GM18498 (cell line): Measurements from ENCODE around the gene OR1I1.
"Not testable (repeated sequence)": the region's sequence is repeated elsewhere in the genome, so short reads cannot be mapped to it uniquely, and the experiment has no call there.

Source experiments
- ATAC-seq: cut with Tn5 transposase; IDR thresholded peaks from one replicate; pipeline ENCODE4 v1.9.1; 2021; ENCODE audit warnings: mild to moderate bottlenecking, moderate library complexity; ENCODE audit not compliant: unreplicated experiment

Gene OR1I1, protein sequence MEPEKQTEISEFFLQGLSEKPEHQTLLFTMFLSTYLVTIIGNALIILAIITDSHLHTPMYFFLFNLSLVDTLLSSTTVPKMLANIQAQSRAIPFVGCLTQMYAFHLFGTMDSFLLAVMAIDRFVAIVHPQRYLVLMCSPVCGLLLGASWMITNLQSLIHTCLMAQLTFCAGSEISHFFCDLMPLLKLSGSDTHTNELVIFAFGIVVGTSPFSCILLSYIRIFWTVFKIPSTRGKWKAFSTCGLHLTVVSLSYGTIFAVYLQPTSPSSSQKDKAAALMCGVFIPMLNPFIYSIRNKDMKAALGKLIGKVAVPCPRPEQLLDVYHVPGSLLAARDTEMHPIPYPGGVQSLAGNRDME

GRCh38 chr19:15081911-15082310 is at the start of gene OR1I1:
TSS of gene OR1I1 (plus strand) at chr19:15082211. CDS start at chr19:15087066, 4,855 bp downstream.
- no peak for ATAC-seq

DNA sequence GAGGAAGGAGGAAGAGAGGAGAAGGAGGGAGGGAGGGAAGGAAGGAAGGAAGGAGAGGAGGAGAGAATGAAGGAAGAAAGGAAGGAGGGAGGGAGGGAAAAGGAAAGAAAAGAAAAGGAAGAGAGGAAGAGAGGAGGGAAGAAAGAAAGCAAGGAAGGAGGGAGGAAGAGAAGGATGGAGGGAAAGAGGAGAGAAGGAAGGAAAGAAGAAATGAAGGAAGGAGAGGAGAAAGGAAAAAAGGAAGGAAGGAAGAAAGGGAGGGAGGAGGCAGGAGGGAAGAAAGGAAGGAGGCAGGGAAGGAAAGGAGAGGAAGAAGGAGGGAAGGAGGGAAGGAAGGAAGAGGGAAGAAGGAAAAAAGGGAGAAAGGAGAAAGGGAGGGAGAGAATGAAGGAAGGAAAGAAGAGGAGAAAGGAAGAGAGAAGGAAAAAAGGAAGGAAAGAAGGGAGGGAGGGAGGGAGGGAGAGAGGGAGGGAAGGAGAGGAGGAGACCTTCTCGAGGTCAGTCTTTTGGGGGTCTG is 46.2 kb upstream of the OR1I1 start:
- ATAC-seq, result no peak

DNA sequence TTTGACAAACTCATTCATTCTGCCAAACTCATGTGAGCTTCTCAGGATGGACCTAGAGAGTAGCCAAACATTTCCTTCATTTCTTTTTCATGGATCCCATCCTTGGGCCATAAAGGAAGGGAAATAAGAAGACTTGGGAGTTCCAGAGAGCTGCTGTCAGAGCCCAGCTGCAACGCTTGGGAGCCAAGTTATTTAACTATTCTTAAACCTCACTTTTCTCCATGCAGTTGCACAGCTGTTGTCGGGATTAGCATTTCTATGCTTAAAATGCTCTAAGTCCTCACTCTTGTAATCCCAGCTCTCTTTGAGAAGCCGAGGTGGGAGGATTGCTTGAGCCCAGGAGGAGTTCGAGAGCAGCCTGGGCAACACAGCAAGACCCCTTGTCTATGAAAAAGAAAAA is 44.4 kb upstream of the OR1I1 start:
- ATAC-seq, result no peak

GRCh38 chr19:15038294-15038693 is 43.7 kb upstream of the OR1I1 start:
- no peak for ATAC-seq

GRCh38 chr19:15042003-15042402 is 40.0 kb upstream of the OR1I1 start:
- ATAC-seq, result no peak

GRCh38 chr19:15042826-15043225 is 39.2 kb upstream of the OR1I1 start:
- ATAC-seq, result no peak

DNA sequence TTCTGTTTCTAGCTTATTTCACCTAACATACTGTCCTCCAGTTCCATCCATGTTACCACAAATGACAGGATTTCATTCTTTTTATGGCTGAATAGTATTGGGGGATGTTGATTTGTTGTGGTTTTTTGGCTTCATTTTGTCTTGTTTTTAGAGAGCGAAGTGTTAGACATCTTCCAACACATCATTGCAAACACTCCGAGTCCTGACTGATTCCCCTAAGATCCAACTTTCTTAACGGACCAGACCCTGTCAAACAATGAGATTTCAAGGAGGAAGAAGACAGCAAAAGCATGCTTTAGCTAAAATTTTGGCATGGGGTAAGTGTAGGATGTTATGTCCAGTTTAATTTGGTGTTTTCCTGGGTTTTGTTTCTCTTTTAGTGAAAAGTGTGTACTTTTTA is 36.5 kb upstream of the OR1I1 start:
- no peak for ATAC-seq

GRCh38 chr19:15047680-15048079 is 34.3 kb upstream of the OR1I1 start:
- no peak for ATAC-seq

- ATAC-seq, result no peak
These were observed 33.9 kb upstream of the OR1I1 start for GRCh38 chr19:15048128-15048527.

- no peak for ATAC-seq
These were observed 33.0 kb upstream of the OR1I1 start, which contains the start of gene CASP14 for GRCh38 chr19:15048885-15049541. TSS of gene CASP14 (plus strand) at chr19:15049480. CDS start at chr19:15052252, 2,772 bp downstream.

- no peak for ATAC-seq
These were observed 31.4 kb upstream of the OR1I1 start for GRCh38 chr19:15050639-15051038.

GRCh38 chr19:15062036-15062435 is 20.0 kb upstream of the OR1I1 start:
- no peak for ATAC-seq

DNA sequence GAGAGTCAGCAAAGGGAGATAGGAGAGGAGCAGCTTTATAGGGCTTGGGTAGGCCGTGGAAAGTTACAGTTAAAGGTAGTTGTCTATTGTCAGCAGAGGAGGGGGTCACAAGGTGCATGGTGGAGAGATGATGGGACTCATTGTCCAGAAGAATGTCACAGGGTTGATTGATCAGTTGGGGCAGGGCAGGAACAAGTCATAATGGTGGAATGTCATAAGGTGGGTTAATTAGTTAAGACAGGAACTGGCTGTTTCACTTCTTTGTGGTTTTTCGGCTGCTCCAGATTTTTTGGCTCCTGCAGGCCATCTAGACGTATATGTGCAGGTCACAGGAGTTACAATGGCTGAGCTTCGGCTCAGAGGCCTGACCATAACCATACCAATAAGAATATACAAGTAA is 11.6 kb upstream of the OR1I1 start:
- ATAC-seq, result not testable (repeated sequence)

- ATAC-seq, result no peak
These were observed 8.9 kb upstream of the OR1I1 start for GRCh38 chr19:15072930-15073647.

GRCh38 chr19:15074371-15074770 is 7.6 kb upstream of the OR1I1 start:
- ATAC-seq, result no peak

DNA sequence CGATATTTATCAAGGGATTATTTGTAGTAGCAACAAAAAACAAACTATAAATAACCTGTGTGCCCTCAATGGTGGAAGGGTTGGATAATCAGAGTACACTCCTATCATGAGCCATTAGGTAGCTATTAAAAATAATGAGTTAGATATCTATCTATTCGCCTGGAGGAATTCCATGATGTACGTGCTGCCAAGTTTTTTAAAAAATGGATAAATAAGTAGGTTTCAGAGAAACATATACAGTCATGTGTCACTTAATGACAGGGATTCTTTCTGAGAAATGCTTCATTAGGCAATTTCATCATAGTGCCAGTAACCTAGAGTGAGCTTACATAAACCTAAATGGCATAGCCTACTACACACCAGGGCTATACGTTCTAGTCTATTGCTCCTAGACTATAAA is 6.2 kb upstream of the OR1I1 start:
- no peak for ATAC-seq

DNA sequence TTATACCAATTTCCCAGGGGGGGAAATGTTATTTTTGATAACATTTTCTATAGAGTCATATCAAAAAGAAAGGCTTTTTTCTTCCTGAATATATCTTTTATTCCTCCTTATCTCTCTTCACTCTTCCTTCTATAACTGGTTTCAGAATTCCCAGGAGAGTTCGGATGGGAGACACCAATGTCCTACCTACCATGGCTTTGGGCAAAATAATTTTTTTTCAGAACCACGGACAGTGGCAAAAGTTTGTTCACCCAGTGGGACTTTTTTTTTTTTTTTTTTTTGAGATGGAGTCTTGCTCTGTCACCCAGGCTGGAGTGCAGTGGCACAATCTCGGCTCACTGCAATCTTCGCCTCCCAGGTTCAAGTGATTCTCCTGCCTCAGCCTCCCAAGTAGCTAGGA is 2.0 kb upstream of the OR1I1 start:
- ATAC-seq, result not testable (repeated sequence)

DNA sequence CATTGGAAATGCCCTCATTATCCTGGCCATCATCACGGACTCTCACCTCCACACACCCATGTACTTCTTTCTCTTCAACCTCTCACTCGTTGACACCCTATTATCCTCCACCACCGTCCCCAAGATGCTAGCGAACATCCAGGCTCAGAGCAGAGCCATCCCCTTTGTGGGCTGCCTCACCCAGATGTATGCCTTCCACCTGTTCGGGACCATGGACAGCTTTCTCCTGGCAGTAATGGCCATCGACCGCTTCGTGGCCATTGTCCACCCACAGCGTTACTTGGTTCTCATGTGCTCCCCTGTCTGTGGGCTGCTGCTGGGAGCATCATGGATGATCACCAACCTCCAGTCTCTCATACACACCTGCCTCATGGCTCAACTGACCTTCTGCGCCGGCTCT is 5.2 kb downstream of the OR1I1 start:
- no peak for ATAC-seq

DNA sequence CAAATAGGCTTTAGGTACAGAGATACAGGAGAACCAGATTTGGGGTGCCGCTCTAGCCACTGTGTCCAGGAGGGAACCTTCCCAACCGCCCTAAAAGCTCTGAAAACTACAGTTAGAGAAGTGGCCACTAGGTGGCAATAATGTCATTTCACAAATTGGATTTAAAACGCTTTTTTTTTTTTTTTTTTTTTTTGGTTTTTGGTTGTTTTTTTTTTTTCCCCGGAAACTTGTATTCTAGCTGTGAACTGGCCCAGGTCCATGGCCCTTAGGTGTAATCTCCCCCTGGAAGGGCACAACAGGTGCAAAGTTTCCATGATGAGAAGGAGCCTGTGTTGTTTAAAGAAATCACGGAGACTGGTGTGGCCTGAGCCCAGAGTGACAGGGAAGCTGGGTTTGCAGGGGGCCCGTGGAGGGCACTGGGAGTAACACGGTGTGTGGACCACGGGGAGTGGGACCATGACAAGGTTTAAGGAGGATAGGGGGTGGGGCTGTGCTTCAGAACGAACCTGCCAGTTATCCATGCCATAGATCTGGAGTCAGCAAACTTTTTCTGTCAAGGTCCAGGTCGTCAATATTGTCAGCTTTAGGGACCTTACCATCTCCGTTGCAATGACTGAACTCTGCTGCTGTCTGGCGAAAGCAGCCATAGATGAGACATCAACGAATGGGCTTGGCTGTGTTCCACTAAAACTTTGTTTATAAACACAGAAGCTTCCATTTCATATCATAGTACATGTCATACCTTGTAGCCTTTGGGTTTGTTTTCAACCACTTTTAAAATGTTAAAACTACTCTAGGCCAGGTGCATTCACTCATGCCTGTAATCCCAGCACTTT is 10.1 kb downstream of the OR1I1 start:
- no peak for ATAC-seq

- no peak for ATAC-seq
These were observed 11.0 kb downstream of the OR1I1 start for GRCh38 chr19:15093001-15093400.

DNA sequence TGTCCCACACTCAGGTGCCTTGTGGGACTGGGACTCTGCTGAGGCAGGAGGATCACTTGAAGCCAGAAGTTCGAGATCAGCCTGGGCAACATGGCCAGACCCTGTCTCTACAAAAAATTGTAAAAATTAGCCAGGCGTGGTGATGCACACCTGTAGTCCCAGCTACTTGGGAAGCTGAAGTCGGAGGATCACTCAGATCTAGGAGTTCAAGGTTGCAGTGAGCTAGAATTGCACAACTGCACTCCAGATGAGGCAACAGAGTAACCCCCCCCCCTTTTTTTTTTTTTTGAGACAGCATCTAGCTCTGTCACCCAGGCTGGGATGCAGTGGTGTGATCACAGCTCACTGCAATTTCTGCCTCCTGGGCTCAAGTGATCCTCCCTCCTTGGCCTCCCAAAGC is 14.2 kb downstream of the OR1I1 start:
- no peak for ATAC-seq
